GM08714 (cell line): Measurements from ENCODE around the gene TRMT44.

Source experiments
- H3K4me3 ChIP-seq: fragments of 200-500 bp; sonication (Bioruptor generic); 2 replicates; pipeline ENCODE4 v1.5.1; 2014; ENCODE audit warnings: mild to moderate bottlenecking, low read length, inconsistent platforms
- ZNF274 ChIP-seq: IDR thresholded peaks from 2 replicates; pipeline ENCODE4 v1.6.1; 2012; ENCODE audit warnings: mild to moderate bottlenecking, low read depth, low read length

The TRMT44 gene

GRCh38 chr4:8437281-8437680 lies 3.3 kb upstream of the TRMT44 start:
- TF ChIP-seq ZNF274, result no peak
- H3K4me3 ChIP-seq, result no peak overlapping the region

DNA sequence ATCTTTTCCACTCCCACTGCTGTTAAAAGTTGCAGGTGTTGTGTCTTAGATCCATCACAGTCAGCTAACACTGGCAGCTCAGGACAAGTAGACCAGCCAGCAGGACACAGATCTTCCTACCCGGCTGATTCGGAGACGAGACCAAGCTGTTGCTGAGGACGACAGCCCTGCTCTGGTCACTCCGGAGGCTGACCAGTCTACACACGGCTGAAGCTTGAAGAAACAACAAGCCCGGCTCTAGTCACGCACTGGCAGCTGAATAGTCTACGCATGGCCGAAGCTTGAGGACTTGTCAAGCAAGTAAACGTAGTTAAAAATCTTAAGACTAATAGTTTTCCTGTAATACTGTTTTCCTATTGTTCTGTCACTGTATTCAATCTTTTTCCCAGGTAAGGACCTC lies 1.8 kb upstream of the TRMT44 start:
- H3K4me3 ChIP-seq, result no peak overlapping the region
- TF ChIP-seq ZNF274, result no peak

- no peak overlapping the region for H3K4me3 ChIP-seq
- TF ChIP-seq ZNF274, result no peak
Measured at GRCh38 chr4:8439168-8439567, 1.4 kb upstream of the TRMT44 start.

DNA sequence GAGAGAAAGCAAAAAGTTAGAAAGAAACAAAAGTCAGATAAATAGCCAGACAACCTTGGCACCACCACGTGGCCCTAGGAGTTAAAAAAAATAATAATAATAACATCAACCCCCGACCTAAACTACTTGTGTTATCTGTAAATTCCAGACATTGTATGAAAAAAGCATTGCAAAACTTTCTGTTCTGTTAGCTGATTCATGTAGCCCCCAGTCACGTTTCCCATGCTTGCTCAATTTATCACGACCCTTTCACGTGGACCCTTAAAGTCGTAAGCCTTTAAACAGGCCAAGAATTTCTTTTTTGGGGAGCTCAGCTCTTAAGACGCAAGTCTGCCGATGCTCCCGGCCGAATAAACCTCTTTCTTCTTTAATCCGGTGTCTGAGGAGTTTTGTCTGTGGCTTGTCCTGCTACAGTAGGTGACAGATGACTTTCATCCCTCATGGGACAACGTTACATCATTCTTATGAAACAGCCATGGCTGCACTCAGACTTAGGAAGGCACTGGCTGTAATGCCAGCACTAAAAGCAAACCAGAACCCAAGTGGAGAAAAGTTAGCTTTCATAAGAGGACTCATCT lies 574 bp upstream of the TRMT44 start:
- H3K4me3 ChIP-seq, result peak overlapping the region; percentile 93
- no peak for TF ChIP-seq ZNF274

DNA sequence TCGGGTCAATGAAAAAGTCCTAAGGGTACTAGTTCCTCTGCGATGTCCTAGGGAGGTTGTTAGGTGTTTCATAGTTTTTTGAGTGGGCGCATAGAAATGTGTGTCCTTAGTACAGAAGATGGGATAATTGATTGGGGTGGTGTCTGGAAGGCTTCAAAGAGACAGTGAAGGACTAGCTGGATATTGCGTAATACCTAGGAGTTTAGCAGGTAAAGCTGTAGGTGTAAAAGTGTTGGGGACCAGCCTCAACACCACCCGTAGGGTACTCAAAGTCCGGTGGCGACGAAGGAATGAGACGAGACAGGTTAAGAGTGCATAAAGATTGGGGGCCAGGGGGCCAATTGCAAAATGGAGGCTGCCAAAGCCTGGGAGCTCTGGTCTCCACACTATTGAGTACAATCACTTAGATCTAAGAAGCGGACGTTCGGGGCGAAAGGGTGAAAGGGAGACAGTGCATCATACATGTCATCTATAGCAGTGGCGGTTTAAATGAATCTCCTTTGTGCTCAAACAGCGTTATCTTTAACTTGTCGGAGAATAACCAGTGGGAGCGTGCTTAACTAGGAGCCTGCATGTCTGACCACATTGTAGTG lies 1.0 kb downstream of the TRMT44 start:
- TF ChIP-seq ZNF274, result no peak
- peak overlapping the region; percentile 93 for H3K4me3 ChIP-seq

GRCh38 chr4:8442596-8443358 lies 2.2 kb downstream of the TRMT44 start:
- TF ChIP-seq ZNF274, result no peak
- H3K4me3 ChIP-seq, result no peak overlapping the region; the same call in 1 of the 2 replicates

DNA sequence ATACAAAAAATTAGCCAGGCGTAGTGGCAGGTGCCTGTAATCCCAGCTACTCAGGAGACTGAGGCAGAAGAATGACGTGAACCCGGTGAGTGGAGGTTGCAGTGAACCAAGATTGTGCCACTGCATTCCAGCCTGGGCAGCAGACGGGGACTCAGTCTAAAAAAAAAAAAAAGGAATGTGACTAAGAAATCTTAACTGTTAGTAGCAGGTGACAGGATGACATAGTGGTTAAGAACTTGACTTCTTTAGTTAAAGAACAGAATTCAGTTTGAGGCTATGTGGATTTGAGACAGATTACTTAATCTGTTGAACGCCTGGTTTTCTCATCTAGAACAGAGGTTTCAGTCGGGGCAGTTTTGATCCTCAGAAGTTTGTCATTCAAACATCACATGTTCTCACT lies 3.2 kb downstream of the TRMT44 start:
- TF ChIP-seq ZNF274, result no peak
- no peak overlapping the region for H3K4me3 ChIP-seq

DNA sequence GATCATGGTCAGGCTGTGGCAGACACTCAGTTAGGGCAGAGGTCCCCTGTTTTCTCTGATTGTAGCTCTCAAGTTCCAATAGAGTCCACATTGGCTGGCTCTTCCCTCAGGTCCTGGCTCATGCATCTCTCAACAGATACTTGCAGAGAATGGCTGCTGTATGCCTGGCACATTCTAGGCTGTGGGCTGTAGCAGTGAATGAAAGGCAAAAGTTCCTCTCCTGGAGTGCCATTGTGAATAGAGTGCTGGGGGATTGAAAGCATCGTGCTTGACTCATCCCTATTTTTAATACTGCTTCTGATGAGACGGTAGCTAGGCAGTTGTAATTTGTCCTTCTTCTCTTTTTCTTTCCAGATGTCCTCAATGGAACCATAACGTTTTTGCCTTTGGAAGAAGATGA lies 5.5 kb downstream of the TRMT44 start:
- no peak for TF ChIP-seq ZNF274
- no peak overlapping the region for H3K4me3 ChIP-seq

- no peak for TF ChIP-seq ZNF274
- H3K4me3 ChIP-seq, result no peak overlapping the region
Measured at GRCh38 chr4:8451440-8452182, 11.0 kb downstream of the TRMT44 start.

DNA sequence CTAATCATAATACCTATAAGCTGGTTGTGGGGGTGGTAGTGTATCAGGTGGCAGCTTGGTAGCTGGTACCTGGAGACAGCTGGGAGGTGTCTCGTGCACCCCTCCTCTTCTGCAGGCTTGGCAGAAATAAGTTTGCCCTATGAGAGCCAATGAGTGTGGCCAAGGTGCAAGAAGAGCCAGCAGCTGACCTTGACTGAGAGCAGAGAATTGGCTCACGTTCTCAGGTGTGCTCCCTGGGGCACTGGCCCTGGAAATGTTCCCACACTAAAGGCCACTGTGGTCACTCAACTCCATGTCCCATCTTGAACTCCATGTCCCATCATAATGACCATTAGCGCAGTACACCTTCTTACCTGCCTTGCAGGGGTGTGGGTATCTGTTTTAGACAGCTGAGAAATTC lies 13.4 kb downstream of the TRMT44 start:
- no peak overlapping the region for H3K4me3 ChIP-seq
- no peak for TF ChIP-seq ZNF274

DNA sequence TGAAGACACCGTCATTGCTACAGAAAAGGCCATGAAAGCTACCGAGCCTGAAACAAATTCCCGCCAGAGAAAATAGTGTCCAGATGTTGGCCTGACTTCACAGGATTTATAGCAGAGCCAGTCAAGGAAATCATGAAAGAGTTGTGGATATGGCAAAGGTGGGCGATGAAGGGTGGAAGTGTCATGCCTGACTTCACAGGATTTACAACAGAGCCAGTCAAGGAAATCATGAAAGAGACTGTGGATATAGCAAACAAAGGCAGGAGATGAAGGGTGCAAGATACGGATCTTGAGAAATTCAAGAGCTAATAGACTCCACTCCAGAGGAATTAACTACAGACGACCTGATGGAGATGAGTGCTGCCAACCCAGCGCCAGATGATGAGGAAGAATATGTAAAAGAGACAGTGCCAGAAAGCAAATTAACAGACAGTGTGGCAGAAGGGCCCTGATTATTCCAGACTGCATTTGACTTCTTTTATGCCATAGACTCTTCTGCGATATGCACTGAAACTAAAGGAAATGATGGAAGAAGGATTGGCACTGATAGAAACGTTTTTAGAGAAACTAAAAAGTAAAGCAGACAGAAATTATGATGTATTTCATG lies 17.2 kb downstream of the TRMT44 start:
- no peak for TF ChIP-seq ZNF274
- no peak overlapping the region for H3K4me3 ChIP-seq

DNA sequence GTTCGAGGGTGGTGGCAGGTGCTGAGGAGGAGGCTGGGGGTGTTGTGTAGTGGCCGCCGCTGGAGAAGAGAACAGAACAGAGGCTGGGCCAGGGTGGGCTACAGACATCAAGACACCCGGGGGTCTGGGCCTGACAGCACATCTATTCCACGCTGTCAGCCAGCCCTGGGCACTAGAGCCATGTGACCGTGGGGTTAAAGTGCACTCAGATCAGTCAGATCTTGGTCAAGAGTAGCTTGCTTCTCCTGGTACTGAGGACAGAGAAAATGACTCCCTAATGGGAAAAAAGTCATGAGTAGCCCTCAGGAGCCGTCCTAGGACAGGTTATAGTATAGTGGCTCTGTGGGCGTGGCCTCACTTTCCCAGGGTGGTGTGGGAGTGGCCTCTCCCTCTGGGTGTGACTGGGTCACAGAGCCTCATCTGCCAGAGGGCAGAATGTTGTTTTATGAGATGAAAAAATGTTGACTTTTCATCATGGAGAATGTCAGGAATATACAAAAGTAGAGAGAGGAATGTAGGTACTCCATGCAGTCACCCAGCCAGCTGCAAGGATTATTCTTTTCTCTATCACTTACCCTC lies 19.4 kb downstream of the TRMT44 start:
- H3K4me3 ChIP-seq, result no peak overlapping the region
- TF ChIP-seq ZNF274, result no peak

DNA sequence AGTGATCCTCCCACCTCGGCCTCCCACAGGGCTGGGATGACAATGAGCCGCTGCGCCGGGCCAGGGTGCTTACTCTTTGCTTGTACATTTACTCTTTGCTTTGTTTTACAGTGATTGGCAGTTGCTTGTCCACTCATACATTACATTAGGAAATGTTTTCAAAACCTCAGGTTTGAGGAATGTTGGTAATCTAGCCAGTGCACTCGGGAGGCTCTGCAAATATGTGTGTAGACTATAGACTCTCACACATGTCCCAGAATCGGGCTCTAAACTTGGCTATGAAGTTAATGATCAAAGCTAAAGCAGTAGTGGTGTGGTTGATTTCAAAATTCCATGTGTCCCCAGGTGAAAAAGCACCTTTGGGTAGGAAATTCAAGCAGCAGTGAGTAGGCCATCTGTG lies 20.5 kb downstream of the TRMT44 start:
- TF ChIP-seq ZNF274, result no peak
- H3K4me3 ChIP-seq, result no peak overlapping the region

GRCh38 chr4:8461616-8462015 lies 21.0 kb downstream of the TRMT44 start:
- H3K4me3 ChIP-seq, result no peak overlapping the region
- no peak for TF ChIP-seq ZNF274

DNA sequence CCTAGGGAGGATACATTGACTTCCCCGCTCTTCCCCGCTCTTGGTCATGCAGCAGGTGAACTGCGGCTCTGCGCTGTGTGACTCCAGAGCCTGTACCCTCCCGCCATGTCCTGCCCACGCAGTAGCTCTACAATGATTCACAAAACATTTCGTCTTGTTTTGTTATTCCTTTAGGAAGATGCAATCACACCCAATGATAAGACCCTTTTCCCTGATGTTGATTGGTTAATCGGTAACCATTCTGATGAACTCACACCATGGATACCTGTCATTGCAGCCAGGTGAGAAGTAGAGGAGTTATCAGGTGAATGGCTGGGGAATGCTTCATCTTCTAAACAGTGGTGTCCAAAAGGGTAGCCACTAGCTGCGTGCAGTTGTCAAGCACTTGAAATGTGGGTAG lies 23.2 kb downstream of the TRMT44 start:
- TF ChIP-seq ZNF274, result no peak
- no peak overlapping the region for H3K4me3 ChIP-seq
